H1 (cell line): Measurements from ENCODE around the gene CHD6.

Experiments used
- CHD1 ChIP-seq: IDR thresholded peaks from 2 replicates; pipeline ENCODE4 v1.6.1; 2012; ENCODE audit warnings: low read depth, low read length, improper control_type of control experiment
- JUND ChIP-seq: IDR thresholded peaks from 2 replicates; pipeline ENCODE4 v1.6.1; 2011; ENCODE audit warnings: mild to moderate bottlenecking, improper control_type of control experiment, low read length
- MAFK ChIP-seq: IDR thresholded peaks from 2 replicates; pipeline ENCODE4 v1.6.1; 2012; ENCODE audit warnings: low read depth, mild to moderate bottlenecking, improper control_type of control experiment, low read length
- PHF8 ChIP-seq: fragments of 200-600 bp; sonication (generic); conservative IDR thresholded peaks from 2 replicates; pipeline ENCODE4 v1.7.1; 2012; ENCODE audit warnings: low read depth, mild to moderate bottlenecking, inconsistent platforms, low read length, moderate library complexity

GRCh38 chr20:41352666-41353065 is 265.5 kb downstream of the CHD6 start:
- TF ChIP-seq PHF8 = no peak
- TF ChIP-seq CHD1 = no peak
- TF ChIP-seq MAFK = no peak
- no peak for TF ChIP-seq JUND
